ENCODE results near the gene SNRK. TPM values are rescaled to one million over a fixed set of nuclear protein-coding genes. Genes with fewer than 3 reads are reported as not detected.

The SNRK gene
- total RNA-seq, 1 experiment from 2014 or later: 9.7 TPM

DNA sequence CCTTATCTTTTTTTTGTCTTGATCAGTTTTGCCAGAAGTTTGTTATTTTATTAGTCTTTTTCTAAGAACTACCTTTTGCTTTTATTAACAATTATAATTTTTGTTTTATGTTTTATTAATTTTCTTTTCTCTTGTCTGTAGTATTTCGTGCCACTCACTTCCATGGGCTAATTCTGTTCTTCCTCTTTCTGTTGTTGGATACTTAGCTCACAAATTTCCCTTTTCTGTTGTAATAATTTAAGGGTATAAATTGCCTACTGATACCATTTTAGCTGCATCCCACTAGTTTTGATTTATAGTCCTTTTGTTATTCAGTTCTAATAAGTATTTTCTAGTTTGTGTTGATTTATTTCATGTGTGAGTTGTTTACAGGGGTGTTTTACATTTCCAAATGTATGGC is 48.6 kb downstream of the SNRK start:
- H3K36me3 ChIP-seq (replicated peaks; ENCODE audit: control insufficient read depth, insufficient read depth, low read length): no peaks in the 10 kb centered on the region
- no peak for DNase-seq

DNA sequence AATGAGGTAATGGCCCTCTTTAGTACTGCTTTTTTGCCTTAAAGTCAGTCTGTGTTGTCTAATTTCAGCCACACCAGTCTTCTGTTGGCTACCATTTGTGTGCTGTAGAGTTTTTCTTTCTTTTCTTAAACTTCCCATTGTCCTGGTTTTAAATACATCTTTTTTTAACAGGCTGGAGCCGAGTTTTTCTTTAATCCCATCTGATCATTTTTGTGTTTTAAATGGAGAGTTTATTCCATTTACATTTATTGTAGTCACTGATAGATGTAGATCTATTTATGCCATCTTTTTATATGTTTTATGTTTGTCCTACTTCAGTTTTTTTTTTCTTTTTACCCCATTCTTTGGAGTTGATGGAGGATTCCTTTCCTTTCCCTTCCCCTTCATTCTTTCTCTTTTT is 49.5 kb downstream of the SNRK start:
- Histone ChIP-seq H3K4me3 (ENCODE audit: insufficient read depth, low read depth, low read length) (no peak overlapping the region), H3K27me3 (ENCODE audit: control insufficient read depth, insufficient read depth, low read length) (no peaks in the 10 kb centered on the region), H3K36me3 (replicated peaks; ENCODE audit: control insufficient read depth, insufficient read depth, low read length) (no peaks in the 10 kb centered on the region; the same call in 1 of the 2 replicates)
- DNase-seq: no peak

More for the DNA sequence above, 48.6 kb downstream of the SNRK start:
- no peak overlapping the region for H3K4me3 ChIP-seq (ENCODE audit: insufficient read depth, low read depth, low read length)
- H3K27me3 ChIP-seq (ENCODE audit: control insufficient read depth, insufficient read depth, low read length): no peaks in the 10 kb centered on the region

DNA sequence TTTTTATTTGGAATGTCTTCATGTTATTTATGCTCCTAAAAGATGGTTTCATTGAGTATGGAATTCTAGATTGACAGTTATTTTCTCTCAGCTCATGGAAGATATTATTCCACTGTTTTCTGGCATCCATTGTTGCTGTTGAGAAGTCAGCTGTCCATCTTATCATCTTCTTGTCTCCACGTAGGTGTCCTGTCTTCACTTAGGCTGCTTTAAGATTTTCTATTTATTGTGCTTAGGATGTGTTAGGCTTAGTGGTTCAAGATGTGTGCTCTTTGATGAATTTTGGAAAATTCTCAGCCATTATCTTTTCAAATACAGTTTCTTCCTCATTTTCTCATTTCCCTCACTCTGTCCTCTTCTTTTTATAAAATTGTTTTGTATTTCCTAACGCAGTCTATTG is 52.0 kb downstream of the SNRK start:
- no peaks in the 10 kb centered on the region; the same call in 1 of the 2 replicates for H3K36me3 ChIP-seq (replicated peaks; ENCODE audit: control insufficient read depth, insufficient read depth, low read length)
- H3K27me3 ChIP-seq (ENCODE audit: control insufficient read depth, insufficient read depth, low read length): no peaks in the 10 kb centered on the region
- no peak overlapping the region for H3K4me3 ChIP-seq (ENCODE audit: insufficient read depth, low read depth, low read length)
- no peak for DNase-seq

DNA sequence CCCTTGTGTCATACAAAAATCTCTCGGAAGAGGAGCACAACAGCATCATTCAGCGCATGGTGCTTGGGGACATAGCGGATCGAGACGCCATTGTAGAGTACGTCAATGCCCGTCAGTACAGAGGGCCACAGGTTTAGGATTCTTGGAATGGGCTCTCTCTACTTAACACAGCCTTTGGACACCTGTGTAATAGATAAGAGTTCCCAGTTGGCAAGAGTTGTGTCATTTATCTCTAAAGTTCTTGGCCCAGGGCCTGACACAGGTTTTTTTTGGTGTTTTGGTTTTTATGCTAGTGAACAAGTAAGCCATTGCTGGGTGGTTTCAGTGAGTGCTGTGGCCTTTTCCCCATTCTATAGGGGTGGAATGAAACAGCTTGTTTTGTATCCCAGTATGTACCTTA is 54.1 kb downstream of the SNRK start:
- no peak for DNase-seq
- Histone ChIP-seq H3K4me3 (ENCODE audit: insufficient read depth, low read depth, low read length) (no peak overlapping the region), H3K36me3 (replicated peaks; ENCODE audit: control insufficient read depth, insufficient read depth, low read length) (no peaks in the 10 kb centered on the region; the same call in 1 of the 2 replicates), H3K27me3 (ENCODE audit: control insufficient read depth, insufficient read depth, low read length) (no peaks in the 10 kb centered on the region)

DNA sequence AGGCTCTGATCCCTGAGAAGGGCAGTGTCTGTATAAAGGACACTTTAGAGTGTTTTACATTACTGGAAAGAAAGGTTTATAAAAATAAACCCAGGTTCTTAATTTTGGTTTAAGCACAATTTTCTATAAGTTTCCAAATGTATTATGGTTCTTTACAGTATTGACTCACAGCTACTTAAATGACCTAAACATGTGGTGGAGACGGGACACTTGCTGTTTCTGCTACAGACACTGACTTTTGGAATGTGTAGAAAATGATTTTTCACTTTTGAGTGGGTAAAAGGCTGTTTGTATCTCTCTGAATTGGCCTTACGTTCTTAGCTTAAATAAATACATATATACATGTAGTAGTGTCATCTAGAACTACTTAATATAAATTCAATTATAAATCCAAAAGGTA is 55.4 kb downstream of the SNRK start:
- H3K36me3 ChIP-seq (replicated peaks; ENCODE audit: control insufficient read depth, insufficient read depth, low read length): no peaks in the 10 kb centered on the region; the same call in 1 of the 2 replicates
- no peaks in the 10 kb centered on the region for H3K27me3 ChIP-seq (ENCODE audit: control insufficient read depth, insufficient read depth, low read length)
- no peak for DNase-seq
- H3K4me3 ChIP-seq (ENCODE audit: insufficient read depth, low read depth, low read length): no peak overlapping the region

DNA sequence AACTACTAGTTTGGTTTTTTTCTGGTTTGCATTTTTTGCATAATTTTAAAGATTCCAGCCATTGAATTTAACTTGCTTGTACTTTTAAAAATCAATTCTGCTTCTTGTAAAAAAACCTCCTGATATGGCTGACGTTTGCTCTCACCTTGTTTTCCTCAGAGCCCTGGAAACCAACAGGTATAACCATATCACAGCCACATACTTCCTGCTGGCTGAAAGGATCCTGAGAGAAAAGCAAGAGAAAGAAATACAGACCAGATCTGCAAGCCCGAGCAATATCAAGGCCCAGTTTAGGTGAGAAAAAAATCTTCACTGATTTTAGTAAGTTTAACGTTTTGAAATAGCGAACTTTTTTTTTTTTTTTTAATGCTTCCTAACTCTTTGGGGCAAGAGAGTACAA is 56.8 kb downstream of the SNRK start:
- Histone ChIP-seq H3K27me3 (ENCODE audit: control insufficient read depth, insufficient read depth, low read length) (no peaks in the 10 kb centered on the region), H3K36me3 (replicated peaks; ENCODE audit: control insufficient read depth, insufficient read depth, low read length) (peaks cover 2% of the 10 kb centered on the region; the same call in 1 of the 2 replicates), H3K4me3 (ENCODE audit: insufficient read depth, low read depth, low read length) (no peak overlapping the region)
- DNase-seq: no peak

DNA sequence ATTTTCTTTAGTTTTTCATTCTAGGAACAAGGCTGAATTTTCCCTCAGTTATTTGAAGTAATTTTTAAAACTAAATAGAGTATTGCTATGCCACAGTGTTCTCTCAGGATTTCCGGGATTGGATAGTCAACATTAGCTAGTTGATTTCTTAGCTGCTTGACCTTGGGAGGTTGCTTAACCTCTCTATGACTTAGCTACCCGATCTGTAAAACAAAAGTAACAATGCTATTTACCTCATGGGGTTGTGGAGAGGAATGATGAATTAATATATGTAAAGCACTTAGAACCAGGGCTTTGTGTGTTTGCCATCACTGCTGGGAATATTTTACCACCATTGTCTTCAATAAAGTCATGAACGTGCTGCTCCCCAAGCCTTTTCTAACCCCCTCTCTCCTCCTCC is 57.5 kb downstream of the SNRK start:
- no peak for DNase-seq
- Histone ChIP-seq H3K4me3 (ENCODE audit: insufficient read depth, low read depth, low read length) (no peak overlapping the region), H3K27me3 (ENCODE audit: control insufficient read depth, insufficient read depth, low read length) (no peaks in the 10 kb centered on the region), H3K36me3 (replicated peaks; ENCODE audit: control insufficient read depth, insufficient read depth, low read length) (peaks cover 2% of the 10 kb centered on the region; the same call in 1 of the 2 replicates)

DNA sequence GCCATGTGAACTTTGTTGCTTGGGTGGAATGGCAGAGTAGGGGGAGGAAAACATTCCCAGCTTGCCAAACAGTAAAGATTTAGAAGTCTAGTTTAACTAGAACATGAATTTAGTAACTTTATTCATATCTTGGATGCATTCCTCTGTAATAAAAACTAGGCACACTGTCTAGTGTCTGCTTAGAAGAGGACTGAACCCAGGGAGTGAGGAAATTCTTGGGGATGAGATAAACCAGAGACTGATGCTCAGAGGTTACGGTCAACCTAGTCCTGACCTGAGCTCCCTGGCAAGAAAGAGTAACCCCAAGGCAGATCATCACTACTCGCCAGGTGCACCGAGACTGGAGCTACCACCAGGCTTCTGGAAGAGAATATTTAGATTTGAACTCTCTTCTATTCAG is 58.2 kb downstream of the SNRK start:
- Histone ChIP-seq H3K27me3 (ENCODE audit: control insufficient read depth, insufficient read depth, low read length) (no peaks in the 10 kb centered on the region), H3K36me3 (replicated peaks; ENCODE audit: control insufficient read depth, insufficient read depth, low read length) (peaks cover 2% of the 10 kb centered on the region; the same call in 1 of the 2 replicates), H3K4me3 (ENCODE audit: insufficient read depth, low read depth, low read length) (no peak overlapping the region)
- DNase-seq: no peak

DNA sequence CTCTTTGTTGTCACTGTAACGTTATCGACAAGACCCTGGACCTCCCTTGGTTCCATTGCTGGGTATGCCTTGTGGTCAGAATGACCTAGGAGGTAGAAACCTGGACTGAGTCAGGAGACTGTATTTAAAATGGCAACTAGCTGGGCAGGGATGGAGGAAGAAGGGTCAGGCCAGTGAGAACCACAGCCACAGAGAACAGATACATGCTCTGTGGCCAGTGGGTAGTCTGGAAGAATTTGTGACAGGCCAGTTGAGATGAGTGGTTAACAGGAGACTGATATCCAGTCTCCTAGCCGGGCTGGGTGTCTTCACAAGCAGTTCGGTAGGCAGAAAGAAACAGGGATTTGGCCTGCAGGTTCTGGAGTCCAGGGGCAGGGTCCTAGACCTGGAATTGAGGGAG is 58.9 kb downstream of the SNRK start:
- no peak for DNase-seq
- peaks cover 3% of the 10 kb centered on the region for H3K36me3 ChIP-seq (replicated peaks; ENCODE audit: control insufficient read depth, insufficient read depth, low read length)

DNA sequence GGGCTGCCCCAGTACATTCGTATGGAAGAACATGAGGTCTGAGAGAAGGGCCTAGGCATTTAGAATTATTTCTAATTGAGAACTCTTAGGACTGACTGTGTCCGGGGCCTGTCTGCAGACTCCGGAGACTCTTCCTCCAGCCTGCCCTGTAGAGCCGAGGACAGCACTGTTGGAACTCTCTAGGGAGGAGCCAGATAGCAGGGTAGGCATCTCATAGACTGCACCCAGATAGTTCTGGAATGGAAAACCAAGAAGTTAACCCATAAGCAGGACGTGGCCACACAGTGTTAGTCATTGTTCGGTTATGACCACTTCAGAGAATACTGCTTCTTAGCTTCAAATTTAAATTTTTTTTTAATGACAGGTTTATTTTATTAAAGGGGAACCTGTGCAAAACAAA is 59.5 kb downstream of the SNRK start:
- no peak overlapping the region for H3K4me3 ChIP-seq (ENCODE audit: insufficient read depth, low read depth, low read length)
- DNase-seq: no peak
- no peaks in the 10 kb centered on the region for H3K27me3 ChIP-seq (ENCODE audit: control insufficient read depth, insufficient read depth, low read length)
- H3K36me3 ChIP-seq (replicated peaks; ENCODE audit: control insufficient read depth, insufficient read depth, low read length): peaks cover 3% of the 10 kb centered on the region

More for the DNA sequence above, 58.9 kb downstream of the SNRK start:
- Histone ChIP-seq H3K4me3 (ENCODE audit: insufficient read depth, low read depth, low read length) (no peak overlapping the region), H3K27me3 (ENCODE audit: control insufficient read depth, insufficient read depth, low read length) (no peaks in the 10 kb centered on the region)

DNA sequence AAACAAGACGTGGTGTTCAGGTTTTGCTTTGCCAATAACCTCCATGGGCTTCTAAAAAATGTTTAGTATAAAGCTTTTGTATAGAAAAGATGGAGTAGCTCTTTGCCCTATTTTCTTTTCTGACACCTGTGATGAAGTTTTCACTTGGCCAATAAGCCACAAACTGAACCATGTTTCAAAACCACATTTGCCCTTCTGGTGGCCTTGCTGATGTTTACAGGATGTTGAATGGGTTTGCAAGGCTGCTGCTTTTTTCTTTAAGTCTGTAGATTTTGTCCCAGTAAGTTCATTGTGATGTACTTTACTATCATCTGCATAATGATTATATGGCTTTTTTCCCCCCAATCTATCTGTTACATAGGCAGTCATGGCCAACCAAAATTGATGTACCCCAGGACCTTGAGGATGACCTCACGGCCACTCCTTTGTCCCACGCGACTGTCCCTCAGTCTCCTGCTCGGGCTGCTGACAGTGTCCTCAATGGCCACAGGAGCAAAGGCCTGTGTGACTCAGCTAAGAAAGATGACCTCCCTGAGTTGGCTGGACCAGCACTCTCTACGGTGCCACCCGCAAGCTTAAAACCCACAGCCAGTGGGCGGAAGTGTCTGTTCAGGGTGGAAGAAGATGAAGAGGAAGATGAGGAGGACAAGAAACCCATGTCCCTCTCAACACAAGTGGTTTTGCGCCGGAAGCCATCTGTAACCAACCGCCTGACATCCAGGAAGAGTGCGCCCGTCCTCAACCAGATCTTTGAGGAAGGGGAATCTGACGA is 60.8 kb downstream of the SNRK start:
- H3K4me3 ChIP-seq (ENCODE audit: insufficient read depth, low read depth, low read length): no peak overlapping the region
- no peak for DNase-seq
- peaks cover 3% of the 10 kb centered on the region for H3K36me3 ChIP-seq (replicated peaks; ENCODE audit: control insufficient read depth, insufficient read depth, low read length)
- no peaks in the 10 kb centered on the region for H3K27me3 ChIP-seq (ENCODE audit: control insufficient read depth, insufficient read depth, low read length)

DNA sequence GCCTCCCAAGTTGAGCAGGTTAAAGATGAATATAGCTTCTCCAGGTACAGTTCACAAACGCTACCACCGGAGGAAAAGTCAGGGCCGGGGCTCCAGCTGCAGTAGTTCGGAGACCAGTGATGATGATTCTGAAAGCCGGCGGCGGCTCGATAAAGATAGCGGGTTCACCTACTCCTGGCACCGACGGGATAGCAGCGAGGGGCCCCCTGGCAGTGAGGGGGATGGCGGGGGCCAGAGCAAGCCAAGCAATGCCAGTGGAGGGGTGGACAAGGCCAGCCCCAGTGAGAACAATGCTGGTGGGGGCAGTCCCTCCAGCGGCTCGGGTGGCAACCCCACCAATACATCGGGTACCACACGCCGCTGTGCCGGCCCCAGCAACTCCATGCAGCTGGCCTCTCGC is 61.4 kb downstream of the SNRK start:
- Histone ChIP-seq H3K36me3 (replicated peaks; ENCODE audit: control insufficient read depth, insufficient read depth, low read length) (peaks cover 3% of the 10 kb centered on the region), H3K4me3 (ENCODE audit: insufficient read depth, low read depth, low read length) (no peak overlapping the region), H3K27me3 (ENCODE audit: control insufficient read depth, insufficient read depth, low read length) (no peaks in the 10 kb centered on the region)
- DNase-seq: no peak

DNA sequence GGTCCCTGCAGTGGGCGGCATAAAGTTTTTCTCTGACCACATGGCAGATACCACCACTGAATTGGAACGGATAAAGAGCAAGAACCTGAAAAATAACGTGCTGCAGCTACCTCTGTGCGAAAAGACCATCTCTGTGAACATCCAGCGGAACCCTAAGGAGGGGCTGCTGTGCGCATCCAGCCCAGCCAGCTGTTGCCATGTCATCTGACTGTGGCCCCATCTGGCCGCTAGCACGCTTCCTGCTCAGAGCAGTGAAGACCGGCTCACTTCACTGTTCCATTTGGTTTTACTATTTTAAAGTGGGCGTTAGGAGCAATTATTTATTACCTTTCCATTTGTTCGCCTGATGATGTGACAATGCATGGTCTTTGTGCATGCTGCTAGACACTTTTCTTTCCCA is 62.0 kb downstream of the SNRK start:
- no peak overlapping the region for H3K4me3 ChIP-seq (ENCODE audit: insufficient read depth, low read depth, low read length)
- no peak for DNase-seq
- H3K27me3 ChIP-seq (ENCODE audit: control insufficient read depth, insufficient read depth, low read length): no peaks in the 10 kb centered on the region
- H3K36me3 ChIP-seq (replicated peaks; ENCODE audit: control insufficient read depth, insufficient read depth, low read length): peaks cover 3% of the 10 kb centered on the region

DNA sequence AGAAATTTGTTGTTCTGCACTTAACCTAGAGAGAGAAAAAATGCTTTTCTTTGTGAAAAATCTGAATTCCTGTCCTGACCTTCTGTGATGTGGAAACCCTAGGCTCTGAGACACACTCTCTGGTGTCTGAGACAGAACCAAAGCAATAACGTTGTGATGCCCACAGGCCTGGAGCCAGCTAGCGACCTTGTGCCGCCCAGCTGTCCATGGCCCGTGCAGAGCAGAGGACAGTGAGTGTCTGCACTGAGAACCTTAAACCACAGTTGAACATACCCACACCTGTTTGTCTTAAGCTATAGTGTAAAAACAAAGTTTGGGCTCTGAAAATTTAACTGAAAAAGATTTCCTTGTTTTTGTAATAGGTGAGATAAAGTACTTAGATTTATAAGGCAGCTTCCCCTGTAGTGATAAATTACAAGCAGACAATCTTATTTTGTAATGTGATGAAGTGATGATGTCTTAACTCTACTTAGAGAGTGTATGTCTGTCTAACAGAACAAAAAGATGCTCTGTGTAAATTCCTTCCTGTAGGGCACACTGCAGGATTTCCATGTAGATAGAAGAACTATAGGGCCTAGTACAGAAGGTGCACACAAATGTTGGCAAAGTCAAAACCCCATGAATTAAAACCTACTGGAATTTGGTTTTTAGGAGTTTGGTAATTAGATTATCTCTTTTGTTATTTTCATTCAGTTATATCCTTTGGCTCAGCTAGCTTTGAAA is 62.7 kb downstream of the SNRK start:
- Histone ChIP-seq H3K36me3 (replicated peaks; ENCODE audit: control insufficient read depth, insufficient read depth, low read length) (peaks cover 3% of the 10 kb centered on the region), H3K4me3 (ENCODE audit: insufficient read depth, low read depth, low read length) (no peak overlapping the region), H3K27me3 (ENCODE audit: control insufficient read depth, insufficient read depth, low read length) (no peaks in the 10 kb centered on the region)
- no peak for DNase-seq

DNA sequence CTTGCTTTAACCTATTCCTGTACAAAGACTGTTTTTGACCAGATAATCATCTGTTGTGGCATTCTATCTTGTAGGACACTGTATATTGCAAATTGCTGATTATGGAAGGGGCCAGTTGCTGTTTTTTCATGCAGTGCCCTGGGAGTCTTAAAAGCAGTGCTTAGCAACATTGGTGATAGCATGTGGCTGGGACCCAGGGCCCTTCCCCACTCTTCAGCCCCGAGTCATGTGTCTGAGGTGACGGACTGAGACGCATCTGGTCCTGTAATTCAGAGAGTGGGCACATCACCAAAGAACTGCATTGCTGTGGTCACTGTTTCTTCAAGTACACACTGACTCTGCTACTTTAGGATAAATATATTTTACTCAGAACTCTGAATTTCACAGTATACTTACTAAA is 63.4 kb downstream of the SNRK start:
- Histone ChIP-seq H3K4me3 (ENCODE audit: insufficient read depth, low read depth, low read length) (no peak overlapping the region), H3K27me3 (ENCODE audit: control insufficient read depth, insufficient read depth, low read length) (no peaks in the 10 kb centered on the region), H3K36me3 (replicated peaks; ENCODE audit: control insufficient read depth, insufficient read depth, low read length) (peaks cover 3% of the 10 kb centered on the region)
- no peak for DNase-seq
